HG02642 (cell line): Measurements from ENCODE around the gene CPSF4L.

ENCODE experiments used
- ATAC-seq: cut with Tn5 transposase; IDR thresholded peaks from one replicate; pipeline ENCODE4 v1.9.1; 2021; ENCODE audit warnings: mild to moderate bottlenecking; ENCODE audit not compliant: unreplicated experiment, poor library complexity

The CPSF4L gene

GRCh38 chr17:73208139-73208827 lies 53.4 kb downstream of the CPSF4L start:
- ATAC-seq: no peak

- no peak for ATAC-seq
Observed at GRCh38 chr17:73205459-73205961, 56.2 kb downstream of the CPSF4L start.

- no peak for ATAC-seq
Observed at GRCh38 chr17:73203788-73204479, 57.7 kb downstream of the CPSF4L start.

- no peak for ATAC-seq
Observed at GRCh38 chr17:73203135-73203787, 58.4 kb downstream of the CPSF4L start.

DNA sequence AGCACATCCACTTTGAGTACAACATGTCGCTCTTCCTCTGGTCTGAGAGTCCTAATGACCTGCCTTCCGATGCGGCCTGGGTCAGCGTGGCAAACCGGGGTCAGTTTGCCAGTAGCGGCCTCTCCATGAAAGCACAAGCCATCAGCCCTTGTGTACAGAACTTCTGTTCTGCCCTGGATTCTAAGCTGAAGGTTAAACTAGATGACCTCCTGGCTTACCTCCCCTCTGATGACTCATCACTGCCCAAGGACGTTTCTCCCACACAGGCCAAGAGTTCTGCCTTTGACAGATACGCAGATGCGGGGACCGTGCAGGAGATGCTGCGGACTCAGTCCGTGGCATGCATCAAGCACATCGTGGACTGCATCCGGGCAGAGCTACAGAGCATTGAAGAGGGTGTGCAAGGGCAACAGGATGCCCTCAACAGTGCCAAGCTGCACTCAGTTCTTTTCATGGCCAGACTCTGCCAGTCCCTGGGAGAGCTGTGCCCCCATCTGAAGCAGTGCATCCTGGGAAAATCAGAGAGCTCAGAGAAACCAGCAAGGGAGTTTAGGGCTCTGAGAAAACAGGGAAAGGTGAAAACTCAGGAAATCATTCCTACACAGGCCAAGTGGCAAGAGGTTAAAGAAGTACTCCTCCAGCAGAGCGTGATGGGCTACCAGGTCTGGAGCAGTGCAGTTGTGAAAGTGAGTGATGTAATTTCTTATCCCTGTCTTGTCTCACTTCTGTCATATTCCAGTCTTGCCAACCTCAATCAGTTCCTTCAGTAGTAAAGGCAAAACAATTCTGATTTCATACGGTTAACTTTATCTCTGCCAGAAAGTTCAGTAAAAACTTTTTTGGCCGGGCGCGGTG lies 60.2 kb downstream of the CPSF4L start:
- no peak for ATAC-seq

GRCh38 chr17:73200476-73200875 lies 61.2 kb downstream of the CPSF4L start:
- no peak for ATAC-seq

- no peak for ATAC-seq
Observed at GRCh38 chr17:73199751-73200317, 61.8 kb downstream of the CPSF4L start.

DNA sequence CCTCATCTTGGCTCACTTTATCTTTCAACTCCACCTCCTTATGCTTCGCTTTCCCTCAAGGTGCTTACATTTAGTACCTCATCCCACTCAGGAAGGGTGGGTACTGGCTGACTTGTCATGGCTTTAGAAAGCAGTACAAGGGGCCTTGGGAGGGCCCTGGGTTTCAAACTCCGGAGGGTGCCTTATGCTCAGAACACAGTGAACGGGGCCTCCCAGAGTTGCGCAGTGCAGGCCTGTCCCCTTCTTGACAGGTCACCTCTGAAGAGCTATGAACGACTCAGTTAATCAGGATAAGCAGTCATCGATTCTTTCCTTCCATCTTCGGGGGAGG lies 62.8 kb downstream of the CPSF4L start:
- no peak for ATAC-seq
